Testis (tissue), 3 donors: ENCODE data around the gene RNF126. TPM values are rescaled to one million over a fixed set of nuclear protein-coding genes. Genes with fewer than 3 reads are reported as not detected.
"Not testable (repeated sequence)": the region's sequence is repeated elsewhere in the genome, so short reads cannot be mapped to it uniquely, and the experiment has no call there.

ENCODE experiments used
- DNase-seq: peaks from one replicate; pipeline ENCODE4 v3.0.0-alpha.2; 2019
- H3K27ac ChIP-seq, 2 donors: fragments of 200-600 bp; sonication (generic); one replicate each; pipeline ENCODE4 v1.5.1; 2019
- H3K27me3 ChIP-seq: fragments of 200-600 bp; sonication (generic); one replicate; pipeline ENCODE4 v1.5.1; 2019
- H3K36me3 ChIP-seq: fragments of 200-600 bp; sonication (generic); one replicate; pipeline ENCODE4 v1.5.1; 2017; ENCODE audit warnings: low read depth; ENCODE audit errors: missing control alignments
- H3K4me1 ChIP-seq: fragments of 200-600 bp; sonication (generic); one replicate; pipeline ENCODE4 v1.5.1; 2019
- H3K4me3 ChIP-seq, 2 donors: fragments of 200-600 bp; sonication (generic); one replicate each; pipeline ENCODE4 v1.5.1; 2017 to 2019
- H3K9me3 ChIP-seq: fragments of 200-600 bp; sonication (generic); one replicate; pipeline ENCODE4 v1.5.1; 2017
- CTCF ChIP-seq, 3 experiments: fragments of 450-650 bp in 2 of 3; fragments of 200-600 bp in 1 of 3; sonication (generic) in 1 of 3; IDR thresholded peaks; one replicate each; pipeline ENCODE4 v1.5.1; 2016 to 2019; ENCODE audit warnings: antibody characterized with exemption in 3 of 3, mild to moderate bottlenecking in 2 of 3, moderate library complexity in 1 of 3
- POLR2A ChIP-seq: fragments of 450-650 bp; IDR thresholded peaks from one replicate; pipeline ENCODE4 v1.6.1; 2017; ENCODE audit warnings: antibody characterized with exemption, mild to moderate bottlenecking, moderate library complexity
- WGBS, 2 donors: methylation state at CpG; one replicate each; pipeline ENCODE4 v1.1.5; 2018; 5-methylcytosine and 5-hydroxymethylcytosine counted together
- intact Hi-C: fragments of 100-400 bp; cut with DNase I; formaldehyde crosslinking; loops from one replicate; pipeline ENCODE4 v1.15.1; 2023; ENCODE audit warnings: low total_unique reads
- polyA plus RNA-seq: library from polyadenylated mRNA; stranded (reverse); fragments of 350-450 nt; fragmentation: Illumina TruSeq; extraction: RNeasy Lipid Tissue Mini Kit (QIAGEN cat#74804); gene quantifications from one replicate; pipeline ENCODE4 v1.2.3, GENCODE V29; 2014; ENCODE audit warnings: low read depth, low replicate concordance; ENCODE audit not compliant: insufficient read depth
- total RNA-seq, 2 donors: library from RNA; depleted of rRNA; stranded (reverse); fragments of >200 nt; gene quantifications; one replicate each; pipeline ENCODE4 v1.2.3, GENCODE V29; 2016

The RNF126 gene
- total and polyA plus RNA-seq, 3 donors from 2014 or later = 107 to 158 (median 148) TPM

DNA sequence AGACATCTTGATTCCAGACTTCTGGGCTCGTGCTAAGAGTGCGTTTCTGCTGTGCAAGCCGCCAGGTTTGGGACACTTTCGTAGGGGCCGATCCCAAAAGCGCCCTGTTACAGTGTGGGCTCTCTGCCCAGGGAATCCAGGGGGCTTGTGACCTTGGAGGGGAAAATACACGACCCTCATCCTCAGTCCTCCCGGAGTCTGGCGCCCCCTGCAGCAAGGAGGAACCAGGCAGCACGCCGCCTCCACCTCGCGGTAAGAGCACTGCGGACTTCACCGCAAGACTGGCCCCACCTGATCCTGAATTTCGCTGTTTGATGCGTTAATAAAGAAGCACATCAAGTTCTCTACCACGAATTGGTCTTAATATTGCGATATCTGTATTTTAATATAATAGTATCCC is 34.8 kb downstream of the RNF126 start:
- no peaks in the 10 kb centered on the region for H3K36me3 ChIP-seq
- intact Hi-C loops = no loop called here

DNA sequence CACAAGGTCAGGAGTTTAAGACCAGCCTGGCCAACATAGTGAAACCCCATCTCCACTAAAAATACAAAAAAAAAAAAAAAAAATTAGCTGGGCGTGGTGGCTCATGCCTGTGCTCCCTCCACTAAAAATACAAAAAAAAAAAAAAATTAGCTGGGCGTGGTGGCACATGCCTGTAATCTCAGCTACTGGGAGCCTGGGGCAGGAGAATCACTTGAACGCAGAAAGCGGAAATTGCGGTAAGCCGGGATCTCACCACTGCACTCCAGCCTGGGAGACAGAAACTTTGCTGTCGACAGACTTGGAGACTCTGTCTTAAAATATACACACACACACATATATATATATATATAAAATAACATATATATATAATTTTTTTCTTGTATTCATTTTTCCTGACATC is 36.4 kb downstream of the RNF126 start:
- 95% methylated on average over 7 of the region's 7 CpGs for WGBS, 2 donors
- H3K27ac ChIP-seq, intact Hi-C loops: not testable (repeated sequence)

More for the DNA sequence above, 34.8 kb downstream of the RNF126 start:
- H3K27me3 ChIP-seq = no peaks in the 10 kb centered on the region
- no peaks in the 10 kb centered on the region for H3K9me3 ChIP-seq
- TF ChIP-seq POLR2A (no peak), CTCF (IDR thresholded peaks at IDR 0.05) (no peak)
- H3K27ac ChIP-seq = no peak overlapping the region
- H3K4me3 ChIP-seq = no peak overlapping the region
- H3K4me1 ChIP-seq = peaks cover 10% of the 10 kb centered on the region
- DNase-seq = no peak
- WGBS, 2 donors = 87 to 88% methylated on average over 16 to 19 of the region's 19 CpGs

DNA sequence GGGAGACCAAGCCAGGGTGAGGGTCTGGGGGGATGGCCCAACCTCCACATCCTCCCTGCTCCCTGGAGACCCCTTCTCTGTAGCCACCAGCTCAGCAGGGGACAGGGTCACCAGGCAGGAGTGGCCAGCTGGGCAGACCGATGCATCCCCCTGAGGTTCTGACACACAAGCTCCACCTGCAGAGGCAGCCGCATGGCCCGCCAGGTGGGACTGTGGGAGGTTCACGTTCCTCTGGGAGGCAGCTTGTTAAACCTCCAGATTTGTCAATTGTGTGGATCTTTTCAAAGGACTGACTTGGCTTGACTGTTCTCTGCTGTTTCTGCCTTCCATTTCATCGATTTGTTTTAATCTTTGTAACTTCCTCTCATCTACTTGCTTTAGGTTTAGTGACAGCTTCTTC is 37.8 kb downstream of the RNF126 start:
- Histone ChIP-seq H3K4me3 (no peak overlapping the region), H3K27ac (no peak overlapping the region), H3K27me3 (no peaks in the 10 kb centered on the region), H3K36me3 (no peaks in the 10 kb centered on the region), H3K4me1 (no peaks in the 10 kb centered on the region), H3K9me3 (no peaks in the 10 kb centered on the region)
- intact Hi-C loops = no loop called here
- TF ChIP-seq CTCF (IDR thresholded peaks at IDR 0.05) (no peak), POLR2A (no peak)
- DNase-seq = no peak
- WGBS, 2 donors = 84 to 86% methylated on average over 4 to 5 of the region's 5 CpGs

More for the DNA sequence above, 36.4 kb downstream of the RNF126 start:
- not testable (repeated sequence) for H3K4me3 ChIP-seq, DNase-seq, H3K36me3 ChIP-seq, H3K4me1 ChIP-seq, H3K27me3 ChIP-seq, H3K9me3 ChIP-seq

- Histone ChIP-seq H3K27ac (peak overlapping the region; percentile 36 to 63), H3K36me3 (no peaks in the 10 kb centered on the region), H3K9me3 (no peaks in the 10 kb centered on the region), H3K27me3 (no peaks in the 10 kb centered on the region), H3K4me1 (no peaks in the 10 kb centered on the region), H3K4me3 (no peak overlapping the region)
- intact Hi-C loops = no loop called here
- TF ChIP-seq CTCF (IDR thresholded peaks at IDR 0.05) (no peak), POLR2A (no peak)
- 92% methylated on average over 15 to 17 of the region's 24 CpGs for WGBS, 2 donors
- DNase-seq = no peak
These were observed 38.4 kb downstream of the RNF126 start for GRCh38 chr19:624433-625109.

- WGBS, 2 donors = 59 to 68% methylated on average over 24 of the region's 24 CpGs
- Histone ChIP-seq H3K27me3 (no peaks in the 10 kb centered on the region), H3K4me3 (no peak overlapping the region), H3K4me1 (no peaks in the 10 kb centered on the region), H3K27ac (peak overlapping the region; percentile 36 to 63), H3K9me3 (no peaks in the 10 kb centered on the region), H3K36me3 (no peaks in the 10 kb centered on the region)
- TF ChIP-seq POLR2A (no peak), CTCF (IDR thresholded peaks at IDR 0.05) (no peak)
- DNase-seq = peak; percentile 56
- intact Hi-C loops = no loop called here
These were observed 39.0 kb downstream of the RNF126 start for GRCh38 chr19:623974-624373.
